NCI-H2107 treated with DMSO at 0.1 percent for 48 hours (cell line): ENCODE measurements around the gene LIPT1.
"Not testable (repeated sequence)": the region's sequence is repeated elsewhere in the genome, so short reads cannot be mapped to it uniquely, and the experiment has no call there.

Experiments
- DNase-seq: peaks from one replicate; lab custom pipeline; 2025; ENCODE audit not compliant: unreplicated experiment; lab: John Stamatoyannopoulos, UW

LIPT1 gene

DNA sequence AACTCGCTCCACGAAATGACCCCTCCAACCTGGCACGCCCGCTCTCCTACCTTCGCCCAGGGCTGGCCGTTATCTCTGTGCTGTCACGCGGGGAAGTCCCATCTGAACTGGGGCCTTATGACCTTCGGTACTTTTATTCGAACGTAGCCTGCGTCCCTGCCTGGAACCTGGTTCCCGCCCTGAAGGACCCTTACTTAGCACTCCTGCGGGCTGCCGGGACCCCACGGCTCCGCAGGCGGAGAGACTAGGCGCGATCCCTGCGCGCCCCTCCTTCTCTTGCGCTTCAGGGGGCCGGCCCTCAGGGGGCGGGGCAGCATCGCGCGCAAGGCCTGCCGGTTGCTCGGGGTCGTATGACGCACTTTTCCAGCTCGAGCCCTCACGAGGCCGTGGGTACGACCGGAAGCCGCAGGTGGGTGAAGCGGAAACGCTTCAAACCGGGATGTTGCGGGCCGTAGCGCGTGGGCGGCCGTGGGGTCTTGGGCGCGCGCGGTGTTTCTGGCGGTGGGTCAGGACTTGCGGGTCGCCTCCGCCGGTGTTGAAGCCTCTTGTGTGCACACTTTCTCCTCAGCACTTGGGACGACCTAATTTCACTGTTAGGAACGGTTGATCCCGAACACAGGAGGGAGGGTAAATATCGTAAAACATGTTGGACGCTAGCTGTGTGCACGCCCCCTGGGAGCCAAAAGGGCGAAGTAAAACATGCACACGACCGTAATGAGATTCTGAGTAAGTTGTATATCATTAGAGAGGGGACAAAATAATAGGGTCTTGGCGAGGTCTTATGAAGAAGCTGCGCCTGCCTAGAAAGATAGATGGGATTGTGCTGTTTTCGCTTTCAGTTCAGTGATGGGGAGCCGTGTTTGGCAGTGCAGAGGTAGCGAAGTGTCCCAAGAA lies at the start of gene LIPT1, which contains the start of gene TSGA10:
LIPT1 (plus strand) TSS at position 325 of the 894 bp plus-strand sequence. CDS start 6,991 bp downstream, outside the sequence.
TSGA10 (minus strand) TSS at position 300 of the 894 bp plus-strand sequence. CDS start 45,503 bp downstream, outside the sequence.
- DNase-seq = peak; percentile 80

DNA sequence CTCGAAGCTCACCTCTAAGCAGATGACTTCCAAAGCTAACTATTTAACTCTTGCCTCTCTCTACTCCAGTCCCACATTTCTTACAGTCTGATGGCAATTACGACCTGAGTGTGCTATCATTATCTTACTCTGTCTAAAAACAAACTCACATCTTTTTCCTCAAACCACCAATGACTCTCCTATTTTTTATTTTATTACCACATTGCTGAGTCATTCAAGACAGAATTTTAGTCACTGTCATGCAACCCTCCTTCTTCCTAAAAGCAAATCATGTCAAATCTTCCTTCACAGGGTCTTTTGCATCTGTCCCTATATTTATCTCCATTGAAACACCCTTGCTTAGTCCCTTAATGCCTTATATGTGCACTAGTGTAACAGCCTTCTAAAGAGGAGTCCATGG lies 47.9 kb upstream of the LIPT1 start:
- DNase-seq = no peak

DNA sequence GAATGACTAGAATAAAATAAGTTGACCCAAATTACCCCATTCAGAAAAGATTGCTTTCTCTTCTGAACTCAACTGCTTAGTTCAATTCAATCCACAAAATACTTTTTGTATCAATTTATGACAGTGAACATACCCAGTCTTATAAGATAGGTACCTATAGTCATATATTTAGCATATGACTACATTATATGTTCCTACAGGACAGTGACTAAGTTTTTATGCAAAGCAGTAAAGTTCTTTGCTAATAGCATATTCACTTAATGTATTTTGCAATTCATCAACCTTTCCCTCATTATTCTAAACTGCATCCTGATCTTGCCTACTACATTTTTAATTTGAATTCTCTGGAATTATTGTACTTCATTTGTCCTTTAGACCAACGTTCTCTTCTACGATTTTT lies 43.5 kb upstream of the LIPT1 start:
- DNase-seq = no peak

DNA sequence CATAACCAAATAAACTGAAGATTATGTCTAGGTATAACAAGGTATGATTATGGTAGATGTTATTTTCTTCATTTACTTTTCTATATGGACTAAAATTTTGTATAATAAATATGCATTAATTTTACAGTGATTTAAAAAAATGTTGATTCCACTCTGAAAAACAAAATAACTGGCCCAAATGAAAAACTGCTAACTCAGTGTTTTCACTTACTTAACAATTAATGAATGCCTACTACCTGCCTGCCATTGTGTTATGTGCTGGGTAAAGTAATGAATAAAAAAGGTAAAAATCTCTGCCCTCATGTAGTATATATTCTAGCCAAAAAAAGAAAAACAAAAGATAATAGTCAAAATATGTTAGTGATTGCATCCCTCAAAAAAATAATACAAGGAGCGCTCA lies 42.8 kb upstream of the LIPT1 start:
- no peak for DNase-seq

DNA sequence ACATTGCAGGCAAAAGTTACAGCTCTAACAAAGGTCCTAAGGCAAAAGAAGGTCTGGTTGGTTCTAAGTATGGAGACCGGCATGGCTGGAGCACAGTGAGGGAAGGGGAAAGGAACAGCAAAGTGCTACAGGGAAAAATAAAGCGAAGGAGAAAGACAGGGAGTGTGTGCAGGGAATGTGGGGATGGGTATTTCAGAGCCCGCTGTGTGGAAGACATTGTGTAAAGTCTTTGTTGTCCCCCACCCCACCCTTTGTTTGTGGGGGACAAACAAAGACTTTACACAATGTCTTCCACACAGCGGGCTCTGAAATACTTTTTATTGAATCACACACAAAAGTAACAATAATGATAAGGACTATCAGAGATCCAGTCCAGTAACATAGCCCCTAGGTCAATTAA lies 42.1 kb upstream of the LIPT1 start:
- DNase-seq = no peak

DNA sequence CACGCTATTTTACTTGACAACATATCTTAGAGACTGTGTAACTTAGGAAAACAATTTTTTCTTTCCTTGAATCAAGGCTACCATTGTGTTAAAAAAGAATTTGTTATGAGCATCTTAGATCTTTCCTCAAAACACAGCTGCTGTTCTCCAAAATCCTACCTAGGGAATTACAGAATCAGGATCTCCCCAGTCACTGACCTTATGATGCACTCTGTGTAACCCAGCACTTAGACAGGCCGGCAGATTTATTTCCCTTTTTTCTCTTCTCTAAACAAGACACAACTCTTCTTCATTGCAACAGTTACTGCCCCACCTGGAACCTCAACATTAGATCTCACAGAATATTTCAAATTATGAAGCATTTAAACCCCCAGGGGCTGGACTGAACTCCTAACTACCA lies 26.8 kb upstream of the LIPT1 start:
- no peak for DNase-seq

DNA sequence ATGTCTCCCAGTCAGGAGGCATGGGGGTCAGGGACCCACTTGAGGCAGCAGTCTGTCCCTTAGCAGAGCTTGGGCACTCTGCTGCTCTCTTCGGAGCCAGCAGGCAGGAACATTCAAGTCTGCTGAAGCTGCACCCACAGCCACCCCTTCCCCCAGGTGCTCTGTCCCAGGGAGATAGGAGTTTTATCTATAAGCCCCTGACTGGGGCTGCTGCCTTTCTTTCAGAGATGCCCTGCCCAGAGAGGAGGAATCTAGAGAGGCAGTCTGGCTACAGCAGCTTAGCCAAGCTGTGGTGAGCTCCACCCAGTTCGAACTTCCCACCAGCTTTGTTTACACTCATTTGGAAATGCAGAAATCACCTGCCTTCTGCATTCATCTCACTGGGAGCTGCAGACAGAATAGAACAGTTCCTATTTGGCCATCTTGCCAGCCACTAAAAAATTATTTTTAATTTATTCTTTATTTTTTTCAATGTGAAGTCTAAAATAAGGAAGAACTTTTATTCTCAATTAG lies 19.7 kb upstream of the LIPT1 start:
- DNase-seq = not testable (repeated sequence)

DNA sequence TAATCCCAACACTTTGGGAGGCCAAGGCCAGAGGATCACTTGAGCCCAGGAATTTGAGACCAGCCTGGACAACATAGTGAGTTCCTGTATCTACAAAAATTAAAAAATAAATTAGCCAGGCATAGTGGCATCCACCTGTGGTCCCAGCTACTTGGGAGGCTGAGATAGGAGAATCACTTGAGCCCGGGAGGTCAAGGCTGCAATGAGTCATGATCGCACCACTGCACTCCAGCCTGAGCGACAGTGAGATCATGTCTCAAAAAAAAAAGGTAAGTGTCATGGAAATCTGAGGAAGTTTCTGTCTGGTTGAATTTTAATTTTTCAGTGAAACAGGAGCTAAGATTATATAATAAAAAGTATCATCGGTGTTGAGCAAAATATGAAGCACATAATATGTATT lies 15.8 kb upstream of the LIPT1 start:
- no peak for DNase-seq

DNA sequence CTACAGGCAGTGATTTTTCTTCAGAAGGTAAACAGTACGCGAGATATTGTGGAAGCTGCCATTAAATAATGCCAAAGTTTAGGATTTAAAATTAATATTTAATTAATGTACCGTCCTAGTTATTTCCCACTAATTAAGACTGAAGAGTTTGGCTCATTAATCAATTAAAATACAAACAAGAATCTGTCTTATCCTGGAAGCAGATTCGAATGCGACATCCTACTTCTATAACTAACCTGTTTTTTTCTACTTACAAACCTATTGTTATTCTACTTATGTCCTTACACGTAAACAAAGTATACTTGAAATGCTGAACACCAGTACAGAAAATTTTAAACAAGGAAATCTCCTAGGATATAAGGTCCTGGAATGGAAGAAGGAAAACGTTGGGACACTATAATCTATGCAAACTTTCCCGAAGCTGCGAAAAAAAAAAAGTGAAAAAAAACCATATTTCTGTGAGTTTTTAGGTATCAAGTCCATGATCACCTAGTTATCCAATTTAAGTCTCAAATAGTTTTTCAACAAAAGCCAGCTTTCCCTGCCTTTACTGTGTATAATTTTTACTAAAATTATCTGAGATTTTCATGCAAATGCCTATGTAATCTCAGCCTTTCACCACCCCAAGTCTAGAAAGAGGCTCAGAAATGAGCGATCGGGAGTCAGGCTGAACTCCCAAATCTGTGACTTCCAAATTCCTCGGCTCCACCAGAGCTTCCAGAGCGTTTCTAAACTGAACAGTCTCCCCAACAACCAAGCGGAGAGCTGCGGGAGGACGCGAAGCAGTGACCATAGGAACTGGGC lies 14.5 kb upstream of the LIPT1 start:
- no peak for DNase-seq

DNA sequence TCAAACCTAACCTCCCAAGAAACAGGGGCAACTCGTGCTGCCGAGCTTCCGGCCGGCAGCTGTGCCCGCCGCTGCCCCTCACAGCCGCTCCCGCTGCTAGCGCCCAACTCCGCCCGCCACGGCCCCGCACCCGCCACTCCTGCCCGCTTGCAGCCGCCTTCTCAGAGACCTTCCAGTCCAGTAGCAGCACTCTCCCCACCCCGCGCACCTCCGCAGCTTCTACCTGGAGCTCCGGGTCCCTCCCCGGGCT lies 14.0 kb upstream of the LIPT1 start:
- no peak for DNase-seq

DNA sequence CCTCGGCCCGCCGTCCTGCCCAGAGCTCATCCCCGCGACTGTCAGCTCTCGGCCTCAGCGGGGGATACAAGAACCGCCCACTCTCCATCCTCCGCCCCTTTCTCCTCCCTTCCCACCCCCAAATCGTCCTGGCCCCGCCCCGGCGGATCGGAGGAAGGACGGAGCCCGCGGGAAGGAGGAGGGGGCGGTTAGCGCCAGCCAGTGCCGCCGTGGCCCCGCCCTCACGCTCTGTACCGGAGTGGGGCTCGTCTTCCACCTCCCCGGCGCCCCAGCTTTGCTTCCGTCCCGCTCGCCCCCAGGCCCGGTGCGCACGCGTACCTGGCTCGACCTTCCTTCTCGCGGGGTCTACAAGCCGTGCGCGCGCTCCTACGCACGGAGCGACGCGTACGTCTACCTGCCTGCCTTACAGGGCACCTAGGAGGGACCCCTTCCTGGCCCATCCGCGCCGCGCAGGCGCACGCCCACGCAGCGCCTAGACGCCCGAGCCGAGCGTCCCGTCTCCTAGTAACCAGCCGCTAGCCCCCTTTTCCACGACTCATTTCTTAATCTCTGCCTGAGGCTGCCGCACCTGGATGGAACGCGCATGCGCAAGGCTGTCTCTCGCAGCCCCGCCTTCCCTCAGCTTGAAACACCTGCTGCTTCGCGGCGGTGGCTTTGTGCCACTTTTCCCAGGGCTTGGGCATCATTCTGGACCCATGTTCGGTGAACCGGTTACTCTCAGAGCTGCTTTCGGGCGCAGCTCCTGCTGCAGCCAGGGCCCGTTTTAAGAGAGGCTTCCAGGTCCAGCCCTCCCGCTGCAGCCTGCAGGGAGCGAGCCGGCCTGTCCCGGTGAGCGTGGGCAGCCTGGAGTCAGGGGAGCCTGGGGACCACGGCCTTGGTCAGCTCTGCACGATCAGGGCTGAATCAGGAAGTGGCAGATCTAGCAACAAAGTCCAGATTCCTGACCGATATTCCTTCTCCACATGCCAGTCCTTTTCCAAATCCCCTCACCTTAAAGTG lies 13.4 kb upstream of the LIPT1 start, which contains the start of gene C2orf15:
C2orf15 (plus strand) TSS at position 598 of the 999 bp plus-strand sequence. CDS start 8,852 bp downstream, outside the sequence.
- DNase-seq = peak; percentile 95

DNA sequence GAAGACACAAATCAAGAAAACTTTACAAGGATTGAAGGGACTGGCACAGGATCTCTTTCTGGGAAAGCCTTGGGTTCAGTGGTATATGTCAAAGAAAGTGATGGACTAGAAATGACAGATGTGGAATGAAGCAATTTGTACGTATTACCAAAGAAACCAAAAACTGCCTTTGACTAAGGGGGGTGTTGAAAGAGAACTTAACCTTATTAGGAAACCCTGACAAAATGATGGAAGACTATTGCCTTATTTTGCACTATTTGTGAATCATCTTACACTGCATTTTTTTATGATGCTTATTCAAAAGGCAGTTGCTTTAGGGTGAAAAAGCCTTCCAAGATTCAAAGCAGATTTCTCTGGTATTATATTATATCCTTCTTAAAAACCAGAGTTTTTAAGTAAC lies 4.1 kb upstream of the LIPT1 start:
- DNase-seq = no peak

DNA sequence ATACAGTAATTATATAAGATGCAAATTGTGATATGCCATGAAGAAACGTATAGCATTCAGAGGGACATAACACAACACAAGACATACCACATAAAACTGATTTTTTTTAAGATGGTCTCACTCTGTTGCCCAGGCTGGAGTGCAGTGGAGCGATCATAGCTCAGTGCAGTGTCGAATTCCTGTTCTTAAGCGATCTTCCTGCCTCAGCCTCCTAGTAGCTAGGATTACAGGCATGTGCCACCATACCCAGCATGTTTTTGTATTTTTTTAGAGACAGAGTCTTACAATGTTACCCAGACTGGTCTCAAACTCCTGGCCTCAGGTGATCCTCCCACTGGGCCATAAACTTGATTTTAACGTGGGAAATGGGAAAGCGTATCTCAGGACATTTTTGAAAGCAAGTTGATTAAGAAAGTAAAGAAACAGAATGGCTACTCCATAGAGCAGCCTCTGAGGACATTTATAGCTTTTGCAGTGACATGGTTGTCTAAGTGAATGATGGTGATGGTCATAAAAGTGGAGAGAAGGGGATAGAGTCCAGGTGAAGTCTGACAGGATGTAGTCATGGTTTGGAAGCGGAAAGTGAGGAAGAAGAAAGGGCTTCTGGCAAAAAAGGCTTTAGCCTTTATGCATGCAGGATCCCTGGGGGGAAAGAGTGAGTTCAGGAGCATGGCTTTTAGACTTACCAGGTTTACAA lies 2.4 kb upstream of the LIPT1 start:
- no peak for DNase-seq

DNA sequence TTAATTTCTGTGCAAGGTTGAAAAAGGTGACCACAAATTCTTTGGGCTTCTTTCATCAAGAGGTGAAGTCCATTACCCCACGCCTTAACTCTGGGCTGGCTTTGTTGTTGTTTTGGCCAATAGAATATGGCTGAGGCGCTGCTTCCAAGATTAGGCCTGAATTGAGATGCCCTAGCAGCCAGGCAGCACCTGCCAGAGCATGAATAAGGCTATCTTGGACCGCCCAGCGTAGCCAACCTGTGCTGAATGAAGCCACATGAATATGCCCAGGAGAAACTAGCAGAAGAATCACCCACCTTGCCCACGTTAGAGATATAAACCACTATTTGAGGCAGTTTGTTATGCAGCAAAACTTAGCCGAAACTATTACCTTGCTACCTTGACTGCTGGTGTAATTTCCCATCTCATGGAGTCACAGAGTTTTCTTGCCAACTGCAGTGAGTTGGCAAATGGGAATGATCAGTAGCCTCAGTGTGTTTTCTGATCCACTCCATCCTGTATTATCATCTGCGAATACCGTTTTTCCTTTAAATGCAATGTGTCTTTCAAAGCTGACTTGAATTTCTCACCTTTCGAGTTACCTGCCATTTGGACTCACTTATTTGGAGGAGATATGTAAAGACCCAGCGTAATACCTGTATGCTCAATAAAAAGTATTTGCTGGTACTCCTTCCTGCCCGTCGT lies 704 bp upstream of the LIPT1 start:
- DNase-seq = no peak

DNA sequence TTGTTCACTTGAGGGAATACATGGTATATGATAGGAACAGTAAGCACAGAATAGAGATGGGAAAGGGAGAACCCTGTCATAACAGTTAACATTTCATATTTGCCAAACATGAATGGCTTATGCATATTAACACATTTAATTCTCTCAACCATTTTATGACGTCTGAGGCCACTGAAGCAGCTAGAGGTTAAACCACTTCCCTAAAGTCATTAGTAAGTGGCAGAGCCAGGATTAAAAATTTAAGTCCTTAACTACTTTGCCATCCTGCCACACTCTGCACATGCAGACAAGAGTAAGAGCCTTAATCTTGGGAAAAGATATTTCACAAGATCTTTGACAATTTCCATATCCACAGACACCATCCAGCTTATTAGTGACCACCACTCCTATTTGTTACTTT lies 2.1 kb downstream of the LIPT1 start:
- no peak for DNase-seq

DNA sequence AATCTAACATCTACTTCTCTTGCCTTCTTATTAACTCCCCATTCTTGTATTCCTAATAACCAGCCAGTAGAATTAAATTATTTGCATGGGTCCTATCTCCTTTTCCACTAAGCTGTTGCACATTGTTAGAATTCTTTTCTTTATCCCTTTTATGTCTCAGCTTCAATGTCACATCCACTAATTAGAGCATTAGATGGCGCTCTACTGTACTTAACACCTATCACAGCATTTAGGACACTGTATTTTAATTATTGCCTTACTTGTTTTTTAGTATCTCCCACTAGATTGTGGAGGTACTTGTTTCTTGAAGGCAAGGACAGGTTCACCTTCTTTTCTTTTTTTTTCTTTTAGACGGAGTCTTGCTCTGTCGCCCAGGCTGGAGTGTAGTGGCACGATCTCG lies 3.8 kb downstream of the LIPT1 start:
- DNase-seq = no peak

DNA sequence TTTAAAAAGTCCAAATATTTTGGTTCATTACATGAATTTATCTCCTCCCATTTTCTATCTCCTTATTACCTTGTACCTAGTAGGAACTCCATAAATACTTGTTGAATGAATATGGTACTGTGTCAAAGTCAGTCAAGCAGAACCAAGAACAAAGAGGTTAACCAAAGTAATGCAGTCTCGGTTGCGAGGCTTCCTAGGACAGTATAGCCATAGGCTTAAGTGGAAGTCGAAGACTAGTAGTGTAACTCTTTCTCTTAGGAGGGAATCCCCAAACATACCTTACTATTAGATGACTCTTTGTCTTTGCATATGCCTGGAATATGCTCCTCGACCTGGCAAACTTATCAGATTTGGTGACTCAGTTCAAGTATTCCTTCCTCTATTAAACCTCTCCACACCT lies 4.8 kb downstream of the LIPT1 start:
- DNase-seq = no peak

DNA sequence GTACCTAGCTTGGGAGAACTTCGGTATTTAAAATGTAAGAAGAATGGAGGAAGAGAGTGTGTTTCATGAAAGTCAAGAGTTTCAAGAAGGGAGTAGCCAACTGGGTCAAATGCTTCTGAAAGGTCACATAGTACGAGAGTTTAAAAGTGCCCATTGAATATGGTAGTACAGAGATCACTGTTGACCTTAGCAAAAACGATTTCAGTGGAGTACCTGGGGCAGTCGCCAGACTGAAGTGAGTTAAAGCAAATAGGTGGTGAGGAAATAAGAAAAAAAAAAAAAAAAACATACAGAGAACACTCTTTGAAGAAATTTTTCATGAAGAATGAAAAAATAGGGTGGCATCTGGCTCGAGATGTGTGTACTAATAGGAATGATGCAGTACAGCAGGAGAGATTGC lies 11.5 kb downstream of the LIPT1 start:
- no peak for DNase-seq

DNA sequence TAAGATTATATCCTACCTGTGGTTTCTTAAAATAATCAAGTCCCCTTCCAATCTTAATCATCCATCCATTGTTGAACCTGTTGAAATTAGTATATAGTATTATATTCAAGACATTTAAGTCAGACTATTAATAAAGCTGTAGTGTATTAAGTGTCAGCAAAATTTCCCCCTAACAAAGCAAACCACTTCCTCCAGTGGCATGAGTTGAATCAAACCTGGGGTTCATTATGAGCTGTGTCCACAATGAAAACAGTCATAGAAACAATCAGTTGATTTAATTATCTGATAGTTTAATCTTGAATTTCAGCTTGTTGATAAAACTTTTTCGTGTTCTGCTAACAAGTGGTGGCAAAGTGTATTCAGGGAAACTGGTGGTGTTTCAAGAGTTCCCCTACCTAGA lies 14.8 kb downstream of the LIPT1 start:
- DNase-seq = no peak
